Lower leg skin (tissue), 3 donors: Measurements from ENCODE around the gene SETD3.

Experiments used
- CTCF ChIP-seq, 3 donors: fragments of 450-650 bp; IDR thresholded peaks; one replicate each; pipeline ENCODE4 v1.5.1; 2016; ENCODE audit warnings: antibody characterized with exemption in 3 of 3, mild to moderate bottlenecking in 3 of 3, moderate library complexity in 2 of 3
- POLR2A ChIP-seq, 2 donors: fragments of 450-650 bp; IDR thresholded peaks; one replicate each; pipeline ENCODE4 v1.6.1; 2016 to 2017; ENCODE audit warnings: antibody characterized with exemption in 2 of 2, mild to moderate bottlenecking in 1 of 2, moderate library complexity in 1 of 2

GRCh38 chr14:99516156-99516870, 35.7 kb upstream of the SETD3 start:
- no peak for TF ChIP-seq POLR2A (IDR thresholded peaks at IDR 0.05)
- no peak for TF ChIP-seq CTCF (IDR thresholded peaks at IDR 0.05)
